Coronary artery (tissue), 2 donors: ENCODE data around the gene RFNG.
A peak's percentile ranks its signal among the peaks of the same experiment; 100 is the strongest.

ENCODE experiments used
- DNase-seq: peaks from one replicate; pipeline ENCODE4 v3.0.0-alpha.2; 2017; ENCODE audit warnings: low spot score
- H3K27ac ChIP-seq, 2 donors: fragments of 200-600 bp; sonication (generic); one replicate each; pipeline ENCODE4 v1.5.1; 2016 to 2019
- H3K4me3 ChIP-seq: fragments of 200-600 bp; sonication (generic); 2 replicates; pipeline ENCODE4 v1.5.1; 2016; ENCODE audit warnings: mild to moderate bottlenecking, moderate library complexity
- CTCF ChIP-seq: fragments of 200-600 bp; sonication (generic); IDR thresholded peaks from one replicate; pipeline ENCODE4 v1.5.1; 2019; ENCODE audit warnings: antibody characterized with exemption

The RFNG gene

GRCh38 chr17:82097919-82098168, 46.2 kb upstream of the RFNG start:
- H3K4me3 ChIP-seq = peak overlapping the region; percentile 93
- no peak for TF ChIP-seq CTCF
- peak overlapping the region; percentile 70 to 100 for H3K27ac ChIP-seq
- DNase-seq = no peak

DNA sequence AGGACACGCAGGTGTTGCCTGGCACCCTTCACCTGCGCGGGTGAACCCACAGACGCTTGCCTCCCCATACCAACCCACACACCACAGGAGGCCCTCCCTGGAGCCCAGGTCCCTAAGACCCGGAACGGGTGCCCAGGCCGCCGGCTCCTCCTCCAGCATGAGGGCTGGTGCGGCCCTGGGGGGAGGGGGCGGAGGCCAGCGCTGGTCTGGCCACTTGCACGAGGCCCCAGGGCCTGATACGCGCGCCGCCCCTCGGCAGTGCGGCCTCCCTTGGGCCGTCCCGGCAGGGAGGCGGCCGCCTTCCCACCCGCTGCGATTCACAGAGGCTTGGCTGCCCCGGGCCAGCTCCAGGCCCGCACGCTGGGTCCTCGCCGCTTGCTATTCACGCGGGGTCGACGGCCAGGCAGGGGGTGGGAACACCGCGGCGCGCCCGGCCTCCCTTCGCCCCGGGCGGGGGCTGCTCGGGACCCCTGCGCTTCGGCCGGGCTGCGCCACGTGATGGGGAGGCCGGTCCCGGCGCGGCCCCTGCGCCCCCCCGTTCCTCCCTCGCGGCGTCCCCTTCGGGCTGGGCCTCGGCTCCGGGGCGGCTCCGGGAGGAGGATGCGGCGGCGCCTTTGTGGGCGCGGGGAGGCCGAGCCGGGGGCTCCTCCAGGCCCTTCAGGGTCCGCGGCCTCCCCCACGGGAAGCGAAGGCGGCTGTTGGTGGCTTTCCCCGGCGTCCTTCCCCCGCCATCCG, 45.7 kb upstream of the RFNG start:
- peak overlapping the region; percentile 70 to 100 for H3K27ac ChIP-seq
- peak overlapping the region; percentile 93 for H3K4me3 ChIP-seq
- no peak for DNase-seq
- no peak for TF ChIP-seq CTCF

DNA sequence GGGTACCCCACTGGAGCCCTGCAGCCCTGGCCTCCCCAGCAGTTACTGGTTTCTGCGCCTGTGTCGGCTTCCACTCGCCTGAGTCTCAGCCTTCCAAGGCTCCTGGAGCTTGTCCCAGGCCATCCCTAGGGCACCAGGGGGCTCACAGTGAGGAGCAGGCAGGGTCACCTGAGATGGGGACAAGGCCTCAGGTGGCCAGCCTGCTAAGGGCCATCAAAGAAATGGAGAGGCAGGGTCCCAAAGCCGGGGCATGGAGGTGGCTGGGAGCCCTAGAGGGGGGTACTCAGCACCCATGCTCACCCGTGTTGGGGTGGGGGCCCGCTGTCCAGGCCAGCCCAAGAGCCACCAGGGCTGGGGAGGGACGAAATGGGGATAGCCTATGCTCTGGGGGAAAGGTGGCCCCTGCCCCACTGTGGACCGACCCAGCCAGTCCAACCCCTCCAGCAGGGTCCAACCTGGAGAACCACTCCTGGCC, 45.1 kb upstream of the RFNG start:
- H3K27ac ChIP-seq = peak overlapping the region; percentile 70 to 100
- TF ChIP-seq CTCF = no peak
- DNase-seq = no peak
- H3K4me3 ChIP-seq = peak overlapping the region; percentile 93

- no peak overlapping the region for H3K27ac ChIP-seq
- H3K4me3 ChIP-seq = peak overlapping the region; percentile 93
- no peak for TF ChIP-seq CTCF
- DNase-seq = no peak
Observed at GRCh38 chr17:82095777-82096708, 44.4 kb upstream of the RFNG start.

- Histone ChIP-seq H3K4me3 (no peak overlapping the region), H3K27ac (no peak overlapping the region)
- no peak for DNase-seq
- no peak for TF ChIP-seq CTCF
Observed at GRCh38 chr17:82094931-82095776, 43.5 kb upstream of the RFNG start.

- TF ChIP-seq CTCF = no peak
- DNase-seq = no peak
- Histone ChIP-seq H3K4me3 (no peak overlapping the region), H3K27ac (no peak overlapping the region)
Observed at GRCh38 chr17:82092995-82093751, 41.6 kb upstream of the RFNG start.
